ENCODE measurements around the gene MINDY4. TPM values are rescaled to one million over a fixed set of nuclear protein-coding genes. Genes with fewer than 3 reads are reported as not detected.

Gene MINDY4
- total RNA-seq, 1 experiment from 2014 or later: 9.2 TPM

- POLR2A ChIA-PET: no interaction called here
- H3K36me3 Mint-ChIP-seq (ENCODE audit: insufficient read depth, unreplicated experiment): no peaks in the 10 kb centered on the region
Observed at GRCh38 chr7:30898411-30898810, 127.2 kb downstream of the MINDY4 start.

GRCh38 chr7:30899066-30899465 is 127.8 kb downstream of the MINDY4 start:
- H3K4me1 Mint-ChIP-seq (ENCODE audit: insufficient read depth, unreplicated experiment): no peaks in the 10 kb centered on the region
- BruUV-seq (replicated peaks): no TSS peak
- H3K27ac Mint-ChIP-seq (ENCODE audit: low read depth, unreplicated experiment): no peak overlapping the region
- no peak for TF ChIP-seq CTCF (IDR thresholded peaks at IDR 0.05; ENCODE audit: unreplicated experiment)
- intact Hi-C loops (cut with micrococcal nuclease): no loop called here
- no peaks in the 10 kb centered on the region for H3K9me3 Mint-ChIP-seq (ENCODE audit: unreplicated experiment)
- no peaks in the 10 kb centered on the region for H3K27me3 Mint-ChIP-seq (ENCODE audit: insufficient read depth, unreplicated experiment)
- ChIA-PET CTCF (interaction anchor here (0.7 to 1.4 kb wide), 3 partner anchors 15 to 235 kb away, joined by 3 to 8 read pairs (median 4); no protein-coding TSS in a partner anchor), POLR2A (no interaction called here)
- DNase-seq (ENCODE audit: unreplicated experiment): no peak
- H3K36me3 Mint-ChIP-seq (ENCODE audit: insufficient read depth, unreplicated experiment): no peaks in the 10 kb centered on the region
- H3K4me3 Mint-ChIP-seq (ENCODE audit: unreplicated experiment): no peak overlapping the region

More at GRCh38 chr7:30898411-30898810, 127.2 kb downstream of the MINDY4 start:
- Mint-ChIP-seq H3K27ac (ENCODE audit: low read depth, unreplicated experiment) (no peak overlapping the region), H3K4me3 (ENCODE audit: unreplicated experiment) (no peak overlapping the region), H3K9me3 (ENCODE audit: unreplicated experiment) (no peaks in the 10 kb centered on the region), H3K27me3 (ENCODE audit: insufficient read depth, unreplicated experiment) (no peaks in the 10 kb centered on the region), H3K4me1 (ENCODE audit: insufficient read depth, unreplicated experiment) (no peaks in the 10 kb centered on the region)
- BruUV-seq (replicated peaks): no TSS peak
- TF ChIP-seq CTCF (IDR thresholded peaks at IDR 0.05; ENCODE audit: unreplicated experiment): no peak
- intact Hi-C loops (cut with micrococcal nuclease): no loop called here
- no peak for DNase-seq (ENCODE audit: unreplicated experiment)
- CTCF ChIA-PET: interaction anchor here (0.7 to 1.4 kb wide), 3 partner anchors 15 to 236 kb away, joined by 3 to 8 read pairs (median 4); no protein-coding TSS in a partner anchor

GRCh38 chr7:30899630-30900029 is 128.4 kb downstream of the MINDY4 start:
- no peak for DNase-seq (ENCODE audit: unreplicated experiment)
- H3K27ac Mint-ChIP-seq (ENCODE audit: low read depth, unreplicated experiment): no peak overlapping the region
- POLR2A ChIA-PET: no interaction called here
- no peak for TF ChIP-seq CTCF (IDR thresholded peaks at IDR 0.05; ENCODE audit: unreplicated experiment)
- no peaks in the 10 kb centered on the region for H3K4me1 Mint-ChIP-seq (ENCODE audit: insufficient read depth, unreplicated experiment)
- no peak overlapping the region for H3K4me3 Mint-ChIP-seq (ENCODE audit: unreplicated experiment)
- intact Hi-C loops (cut with micrococcal nuclease): no loop called here
- no peaks in the 10 kb centered on the region for H3K9me3 Mint-ChIP-seq (ENCODE audit: unreplicated experiment)
- CTCF ChIA-PET: no interaction called here
- BruUV-seq (replicated peaks): no TSS peak
- no peaks in the 10 kb centered on the region for H3K36me3 Mint-ChIP-seq (ENCODE audit: insufficient read depth, unreplicated experiment)
- H3K27me3 Mint-ChIP-seq (ENCODE audit: insufficient read depth, unreplicated experiment): no peaks in the 10 kb centered on the region

GRCh38 chr7:30900053-30900452 is 128.8 kb downstream of the MINDY4 start:
- DNase-seq (ENCODE audit: unreplicated experiment): no peak
- ChIA-PET POLR2A (no interaction called here), CTCF (interaction anchor here (0.6 kb wide), 1 partner anchor 75 kb away, joined by 3 read pairs; no protein-coding TSS in a partner anchor)
- intact Hi-C loops (cut with micrococcal nuclease): no loop called here
- H3K27ac Mint-ChIP-seq (ENCODE audit: low read depth, unreplicated experiment): no peak overlapping the region
- no peak for TF ChIP-seq CTCF (IDR thresholded peaks at IDR 0.05; ENCODE audit: unreplicated experiment)
- peaks cover 2% of the 10 kb centered on the region for H3K4me1 Mint-ChIP-seq (ENCODE audit: insufficient read depth, unreplicated experiment)
- H3K27me3 Mint-ChIP-seq (ENCODE audit: insufficient read depth, unreplicated experiment): no peaks in the 10 kb centered on the region
- H3K9me3 Mint-ChIP-seq (ENCODE audit: unreplicated experiment): no peaks in the 10 kb centered on the region
- peaks cover 2% of the 10 kb centered on the region for H3K36me3 Mint-ChIP-seq (ENCODE audit: insufficient read depth, unreplicated experiment)
- no peak overlapping the region for H3K4me3 Mint-ChIP-seq (ENCODE audit: unreplicated experiment)
- BruUV-seq (replicated peaks): no TSS peak

Data from MCF 10A (cell line).